Fibroblast of villous mesenchyme (primary cell): Measurements from ENCODE around the gene MYO16. TPM values are rescaled to one million over a fixed set of nuclear protein-coding genes. Genes with fewer than 3 reads are reported as not detected.

Experiments
- DNase-seq: peaks from one replicate; pipeline ENCODE4 v3.0.0-alpha.2; 2010; ENCODE audit warnings: low read depth
- H3K4me3 ChIP-seq: 2 replicates; pipeline ENCODE4 v1.5.1; 2011; ENCODE audit warnings: low read depth, mild to moderate bottlenecking, low read length
- total RNA-seq: library from RNA; depleted of rRNA; stranded (reverse); fragments of >200 nt; gene quantifications from 2 replicates; pipeline ENCODE4 v1.2.3, GENCODE V29; 2012
- TF ChIP-seq, protein P1 (sequence below): IDR thresholded peaks from 2 replicates; pipeline ENCODE4 v1.5.1; 2012; ENCODE audit warnings: low read depth, mild to moderate bottlenecking, low read length; ENCODE audit not compliant: insufficient read depth

Gene MYO16
- total RNA-seq, 1 donor = 0.86 TPM

DNA sequence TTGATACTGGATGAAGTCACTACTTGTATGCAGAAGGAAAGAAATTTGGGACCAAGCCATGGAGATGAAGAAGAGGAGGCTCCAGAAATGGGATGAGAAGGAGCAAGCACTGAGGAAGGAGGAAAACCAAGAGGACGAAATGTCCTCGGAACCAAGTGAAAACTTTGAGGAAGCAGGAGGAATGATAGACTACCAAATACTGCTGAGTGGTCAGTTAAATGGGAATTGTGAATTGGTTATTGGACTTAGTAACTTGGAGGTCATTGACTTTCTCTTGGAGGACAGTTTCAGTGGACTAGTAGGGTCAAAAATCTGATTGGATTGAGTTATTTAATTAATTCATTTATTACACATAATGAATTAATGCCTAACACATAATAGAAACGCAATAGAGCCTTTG, 167.9 kb downstream of the MYO16 start:
- TF ChIP-seq, protein P1, sequence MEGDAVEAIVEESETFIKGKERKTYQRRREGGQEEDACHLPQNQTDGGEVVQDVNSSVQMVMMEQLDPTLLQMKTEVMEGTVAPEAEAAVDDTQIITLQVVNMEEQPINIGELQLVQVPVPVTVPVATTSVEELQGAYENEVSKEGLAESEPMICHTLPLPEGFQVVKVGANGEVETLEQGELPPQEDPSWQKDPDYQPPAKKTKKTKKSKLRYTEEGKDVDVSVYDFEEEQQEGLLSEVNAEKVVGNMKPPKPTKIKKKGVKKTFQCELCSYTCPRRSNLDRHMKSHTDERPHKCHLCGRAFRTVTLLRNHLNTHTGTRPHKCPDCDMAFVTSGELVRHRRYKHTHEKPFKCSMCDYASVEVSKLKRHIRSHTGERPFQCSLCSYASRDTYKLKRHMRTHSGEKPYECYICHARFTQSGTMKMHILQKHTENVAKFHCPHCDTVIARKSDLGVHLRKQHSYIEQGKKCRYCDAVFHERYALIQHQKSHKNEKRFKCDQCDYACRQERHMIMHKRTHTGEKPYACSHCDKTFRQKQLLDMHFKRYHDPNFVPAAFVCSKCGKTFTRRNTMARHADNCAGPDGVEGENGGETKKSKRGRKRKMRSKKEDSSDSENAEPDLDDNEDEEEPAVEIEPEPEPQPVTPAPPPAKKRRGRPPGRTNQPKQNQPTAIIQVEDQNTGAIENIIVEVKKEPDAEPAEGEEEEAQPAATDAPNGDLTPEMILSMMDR = no peak
- no peak overlapping the region for H3K4me3 ChIP-seq
- DNase-seq = no peak

- TF ChIP-seq, protein P1 = no peak
- DNase-seq = no peak
- H3K4me3 ChIP-seq = no peak overlapping the region
Observed at GRCh38 chr13:108807841-108808240, 178.4 kb downstream of the MYO16 start.

- TF ChIP-seq, protein P1 = no peak
- DNase-seq = no peak
Observed at GRCh38 chr13:108812165-108812564, 182.8 kb downstream of the MYO16 start.

DNA sequence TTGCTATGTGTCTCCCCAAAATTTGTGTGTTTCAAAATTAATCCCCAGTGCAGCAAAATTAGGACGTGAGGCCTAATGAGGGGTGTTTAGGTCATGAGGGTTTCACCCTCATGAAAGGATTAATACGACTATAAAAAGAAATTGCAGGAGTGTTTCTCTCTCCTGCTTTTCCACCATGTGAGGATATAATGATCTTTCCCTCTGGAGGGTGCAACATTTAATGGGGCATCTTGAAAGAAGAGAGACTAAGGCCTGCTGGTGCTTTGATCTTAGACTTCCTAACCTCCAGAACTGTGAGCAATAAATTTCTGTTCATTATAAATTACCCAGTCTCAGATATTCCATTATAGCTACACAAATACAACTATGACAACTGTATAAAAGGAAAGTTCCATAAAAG, 183.2 kb downstream of the MYO16 start:
- no peak for DNase-seq
- no peak overlapping the region for H3K4me3 ChIP-seq
- TF ChIP-seq, protein P1 = no peak

More at GRCh38 chr13:108812165-108812564, 182.8 kb downstream of the MYO16 start:
- H3K4me3 ChIP-seq = no peak overlapping the region

DNA sequence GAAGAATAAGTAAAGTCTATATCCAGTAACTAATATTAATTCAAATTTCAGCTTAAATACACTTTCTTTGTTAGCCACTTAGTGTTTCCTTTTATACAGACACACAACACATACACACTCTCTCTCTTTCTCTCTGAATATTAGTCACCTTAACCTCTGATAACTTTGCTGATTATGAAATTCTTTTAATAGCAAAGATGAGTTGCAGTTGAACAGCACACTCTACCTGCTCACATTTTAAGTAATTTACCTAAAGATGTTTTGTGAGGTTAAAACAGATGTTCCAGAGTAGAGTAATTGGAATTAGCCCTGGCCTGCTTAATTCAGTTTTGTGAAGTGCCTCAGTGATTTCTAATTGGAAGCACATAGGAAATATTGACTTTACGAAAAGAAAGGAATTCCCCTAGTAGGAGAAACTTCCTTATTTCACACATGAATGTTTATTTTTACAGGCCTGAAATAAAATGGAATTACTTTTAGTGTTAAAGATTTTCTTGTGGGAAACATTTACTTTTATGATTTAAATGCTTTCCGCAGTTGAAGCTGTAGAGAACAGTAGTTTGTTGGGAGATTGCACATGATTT, 184.3 kb downstream of the MYO16 start:
- no peak for DNase-seq
- TF ChIP-seq, protein P1 = no peak
- H3K4me3 ChIP-seq = no peak overlapping the region

- peak; percentile 83 for DNase-seq
- no peak overlapping the region for H3K4me3 ChIP-seq
- TF ChIP-seq, protein P1 = no peak
Observed at GRCh38 chr13:108816375-108816774, 187.0 kb downstream of the MYO16 start.

- TF ChIP-seq, protein P1 = no peak
- DNase-seq = no peak
- H3K4me3 ChIP-seq = no peak overlapping the region
Observed at GRCh38 chr13:108827646-108828045, 198.2 kb downstream of the MYO16 start.
